Ascending aorta (tissue), 2 donors: ENCODE results near the gene CYTH1. TPM values are rescaled to one million over a fixed set of nuclear protein-coding genes. Genes with fewer than 3 reads are reported as not detected.
"Not testable (repeated sequence)": the region's sequence is repeated elsewhere in the genome, so short reads cannot be mapped to it uniquely, and the experiment has no call there.

Source experiments
- DNase-seq, 2 donors: peaks; one replicate each; pipeline ENCODE4 v3.0.0-alpha.2; 2019; ENCODE audit warnings: low spot score in 2 of 2
- H3K27ac ChIP-seq, 2 donors: fragments of 200-600 bp; sonication (generic); one replicate each; pipeline ENCODE4 v1.5.1; 2016 to 2017; ENCODE audit warnings: mild to moderate bottlenecking in 1 of 2
- H3K27me3 ChIP-seq: fragments of 200-600 bp; sonication (generic); one replicate; pipeline ENCODE4 v1.5.1; 2017
- H3K36me3 ChIP-seq, 2 donors: fragments of 200-600 bp; sonication (generic); one replicate each; pipeline ENCODE4 v1.5.1; 2016
- H3K4me1 ChIP-seq, 2 donors: fragments of 200-600 bp; sonication (generic); one replicate each; pipeline ENCODE4 v1.5.1; 2016 to 2017; ENCODE audit warnings: mild to moderate bottlenecking in 1 of 2
- H3K4me3 ChIP-seq, 2 donors: fragments of 200-600 bp; sonication (generic); one replicate each; pipeline ENCODE4 v1.5.1; 2016 to 2017; ENCODE audit warnings: mild to moderate bottlenecking in 1 of 2
- H3K9me3 ChIP-seq, 2 donors: fragments of 200-600 bp; sonication (generic); one replicate each; pipeline ENCODE4 v1.5.1; 2016
- CTCF ChIP-seq, 3 experiments: fragments of 200-600 bp in 2 of 3; fragments of 450-650 bp in 1 of 3; sonication (generic) in 2 of 3; IDR thresholded peaks; one replicate each; pipeline ENCODE4 v1.5.1; 2016 to 2019; ENCODE audit warnings: antibody characterized with exemption in 3 of 3, mild to moderate bottlenecking in 1 of 3, moderate library complexity in 1 of 3
- intact Hi-C: fragments of 100-400 bp; cut with DNase I; formaldehyde crosslinking; loops from one replicate; pipeline ENCODE4 v1.15.1; 2023
- total RNA-seq: library from RNA; depleted of rRNA; stranded (reverse); fragments of >200 nt; gene quantifications from one replicate; pipeline ENCODE4 v1.1.0, GENCODE V29; 2016

Gene CYTH1
- total RNA-seq, 1 donor from 2014 or later = 46.5 TPM

DNA sequence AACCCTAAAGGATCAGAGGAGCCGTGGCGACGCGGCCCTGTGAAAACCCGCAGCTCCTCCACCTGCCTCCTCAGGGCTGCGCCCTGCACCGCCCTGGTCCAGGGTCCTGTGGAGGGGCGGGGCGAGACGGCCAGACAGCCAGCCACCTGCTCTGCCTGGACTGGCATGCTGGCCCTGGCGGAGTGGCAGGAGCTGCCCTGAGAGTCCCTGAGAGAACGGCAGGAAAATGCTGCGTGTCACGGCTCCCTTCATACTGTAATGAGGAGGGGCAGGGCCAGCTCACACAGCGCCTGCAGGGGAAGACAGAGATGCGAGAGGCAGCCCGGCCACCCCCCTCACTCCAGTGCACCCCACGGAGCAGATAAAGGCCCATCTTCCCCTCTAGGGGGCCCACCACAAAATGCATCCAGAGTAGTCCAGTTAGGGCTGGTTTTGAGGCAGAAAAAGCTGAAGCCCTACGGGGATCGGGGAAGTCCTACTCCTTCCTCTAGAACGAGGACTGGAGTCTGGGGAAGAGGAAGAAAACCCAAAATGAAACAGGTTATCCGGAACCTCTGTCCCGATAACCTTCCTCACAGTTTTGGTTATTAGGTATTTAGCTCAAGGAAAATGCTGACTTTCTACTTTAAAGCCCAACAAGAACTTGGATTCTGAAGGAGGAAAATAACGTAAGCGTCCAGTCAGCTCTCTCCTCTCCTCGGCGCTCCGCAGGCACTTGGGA lies 107.3 kb downstream of the CYTH1 start:
- H3K27me3 ChIP-seq = no peaks in the 10 kb centered on the region
- intact Hi-C loops = no loop called here
- H3K36me3 ChIP-seq = peaks cover 35 to 43% of the 10 kb centered on the region in 2 donors
- H3K27ac ChIP-seq = no peak overlapping the region
- no peaks in the 10 kb centered on the region for H3K9me3 ChIP-seq
- TF ChIP-seq CTCF (IDR thresholded peaks at IDR 0.05) = no peak
- H3K4me1 ChIP-seq = no peaks in the 10 kb centered on the region
- no peak for DNase-seq
- no peak overlapping the region for H3K4me3 ChIP-seq

- peaks cover 34 to 37% of the 10 kb centered on the region in 2 donors for H3K36me3 ChIP-seq
- intact Hi-C loops = no loop called here
- DNase-seq = no peak
Measured at GRCh38 chr17:78674156-78674555, 107.9 kb downstream of the CYTH1 start.

DNA sequence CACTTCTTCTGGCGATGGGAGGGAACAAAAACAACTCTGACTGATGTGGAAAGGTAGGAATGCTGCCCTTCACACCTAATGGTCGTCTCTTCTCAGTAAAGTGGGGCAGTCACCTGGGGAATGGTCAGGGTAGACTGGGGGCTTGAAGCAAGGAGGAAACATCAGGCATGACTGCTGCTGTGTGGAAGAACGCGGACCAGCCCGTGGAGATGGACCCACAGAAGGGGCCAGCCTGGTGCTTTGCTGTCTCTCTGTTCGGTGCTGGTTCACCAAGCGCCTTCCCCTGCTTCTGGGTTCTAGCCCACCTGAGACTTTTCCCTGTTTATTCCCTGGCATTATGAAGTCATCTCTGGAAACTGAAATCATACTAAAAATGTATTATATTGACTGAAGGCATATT lies 108.7 kb downstream of the CYTH1 start:
- no peak for DNase-seq
- intact Hi-C loops = no loop called here
- Histone ChIP-seq H3K27ac (no peak overlapping the region), H3K36me3 (peaks cover 30 to 34% of the 10 kb centered on the region in 2 donors), H3K4me1 (no peaks in the 10 kb centered on the region), H3K4me3 (no peak overlapping the region), H3K27me3 (no peaks in the 10 kb centered on the region), H3K9me3 (no peaks in the 10 kb centered on the region)
- TF ChIP-seq CTCF (IDR thresholded peaks at IDR 0.05) = no peak

More at GRCh38 chr17:78674156-78674555, 107.9 kb downstream of the CYTH1 start:
- no peak for TF ChIP-seq CTCF (IDR thresholded peaks at IDR 0.05)
- H3K4me3 ChIP-seq = no peak overlapping the region
- H3K27me3 ChIP-seq = no peaks in the 10 kb centered on the region
- no peaks in the 10 kb centered on the region for H3K4me1 ChIP-seq
- no peaks in the 10 kb centered on the region for H3K9me3 ChIP-seq
- H3K27ac ChIP-seq = no peak overlapping the region

- Histone ChIP-seq H3K4me1 (no peaks in the 10 kb centered on the region), H3K27ac (no peak overlapping the region), H3K9me3 (no peaks in the 10 kb centered on the region), H3K36me3 (peaks cover 26 to 34% of the 10 kb centered on the region in 2 donors), H3K4me3 (no peak overlapping the region), H3K27me3 (no peaks in the 10 kb centered on the region)
- intact Hi-C loops = no loop called here
- no peak for DNase-seq
- TF ChIP-seq CTCF (IDR thresholded peaks at IDR 0.05) = no peak
Measured at GRCh38 chr17:78672871-78673371, 109.2 kb downstream of the CYTH1 start.

- Histone ChIP-seq H3K9me3 (no peaks in the 10 kb centered on the region), H3K4me3 (no peak overlapping the region), H3K27ac (no peak overlapping the region), H3K36me3 (peaks cover 24 to 26% of the 10 kb centered on the region in 2 donors), H3K4me1 (no peaks in the 10 kb centered on the region), H3K27me3 (no peaks in the 10 kb centered on the region)
- no peak for DNase-seq
- intact Hi-C loops = no loop called here
- TF ChIP-seq CTCF (IDR thresholded peaks at IDR 0.05) = no peak
Measured at GRCh38 chr17:78672005-78672404, 110.1 kb downstream of the CYTH1 start.

DNA sequence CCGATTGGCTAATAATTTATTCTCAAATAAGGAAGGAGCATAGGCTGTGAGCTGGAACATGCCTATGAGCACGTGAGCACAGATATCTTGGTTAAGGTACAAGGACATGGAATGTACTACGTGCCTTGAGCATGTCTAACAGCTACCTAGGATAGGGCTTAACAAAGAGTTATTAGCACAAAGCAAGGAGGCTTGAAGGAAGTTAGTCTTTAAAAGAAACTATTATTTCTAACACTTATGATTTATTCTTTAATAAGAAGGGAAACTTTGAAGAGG lies 110.4 kb downstream of the CYTH1 start:
- H3K27ac ChIP-seq, H3K4me1 ChIP-seq, DNase-seq, H3K27me3 ChIP-seq, H3K9me3 ChIP-seq, H3K4me3 ChIP-seq, intact Hi-C loops: not testable (repeated sequence)
- H3K36me3 ChIP-seq = peaks cover 21 to 23% of the 10 kb centered on the region in 2 donors
